ENCODE data around the gene SUPT20HL1.
"Not testable (repeated sequence)": the region's sequence is repeated elsewhere in the genome, so short reads cannot be mapped to it uniquely, and the experiment has no call there.

SUPT20HL1 gene

DNA sequence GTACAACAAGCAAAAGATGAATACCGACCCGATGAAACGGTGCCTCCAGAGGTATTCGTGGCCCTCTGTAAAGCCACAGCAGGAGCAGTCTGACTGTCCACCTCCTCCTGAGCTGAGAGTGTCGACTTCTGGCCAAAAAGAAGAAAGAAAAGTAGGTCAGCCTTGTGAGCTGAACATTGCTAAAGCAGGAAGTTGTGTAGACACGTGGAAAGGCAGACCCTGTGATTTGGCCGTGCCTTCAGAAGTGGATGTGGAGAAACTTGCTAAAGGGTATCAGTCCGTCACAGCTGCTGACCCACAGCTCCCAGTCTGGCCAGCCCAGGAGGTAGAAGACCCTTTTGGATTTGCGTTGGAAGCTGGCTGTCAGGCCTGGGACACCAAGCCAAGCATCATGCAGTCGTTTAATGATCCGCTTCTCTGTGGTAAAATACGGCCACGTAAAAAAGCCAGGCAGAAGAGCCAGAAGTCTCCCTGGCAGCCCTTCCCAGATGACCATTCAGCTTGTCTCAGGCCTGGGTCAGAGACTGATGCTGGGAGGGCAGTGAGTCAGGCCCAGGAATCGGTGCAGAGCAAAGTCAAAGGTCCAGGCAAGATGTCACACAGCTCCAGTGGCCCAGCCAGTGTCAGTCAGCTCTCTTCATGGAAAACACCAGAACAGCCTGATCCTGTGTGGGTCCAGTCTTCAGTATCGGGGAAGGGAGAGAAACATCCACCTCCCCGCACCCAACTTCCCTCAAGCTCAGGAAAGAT lies 3.2 kb downstream of the SUPT20HL1 start:
- not testable (repeated sequence) for DNase-seq (ENCODE audit: low read depth)

DNA sequence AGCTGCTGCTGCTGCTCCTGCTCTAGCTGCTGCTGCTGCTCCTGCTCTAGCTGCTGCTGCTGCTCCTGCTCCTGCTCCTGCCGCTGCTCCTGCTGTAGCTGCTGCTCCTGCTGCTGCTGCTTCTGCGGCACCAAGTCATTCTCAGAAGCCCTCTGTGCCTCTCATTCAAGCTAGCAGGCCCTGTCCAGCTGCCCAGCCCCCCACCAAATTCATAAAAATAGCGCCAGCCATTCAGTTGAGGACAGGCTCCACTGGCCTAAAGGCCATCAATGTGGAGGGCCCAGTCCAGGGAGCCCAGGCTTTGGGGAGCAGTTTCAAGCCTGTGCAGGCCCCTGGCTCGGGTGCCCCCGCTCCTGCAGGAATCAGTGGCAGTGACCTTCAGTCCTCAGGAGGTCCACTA lies 3.9 kb downstream of the SUPT20HL1 start:
- DNase-seq (ENCODE audit: low read depth), result no peak

DNA sequence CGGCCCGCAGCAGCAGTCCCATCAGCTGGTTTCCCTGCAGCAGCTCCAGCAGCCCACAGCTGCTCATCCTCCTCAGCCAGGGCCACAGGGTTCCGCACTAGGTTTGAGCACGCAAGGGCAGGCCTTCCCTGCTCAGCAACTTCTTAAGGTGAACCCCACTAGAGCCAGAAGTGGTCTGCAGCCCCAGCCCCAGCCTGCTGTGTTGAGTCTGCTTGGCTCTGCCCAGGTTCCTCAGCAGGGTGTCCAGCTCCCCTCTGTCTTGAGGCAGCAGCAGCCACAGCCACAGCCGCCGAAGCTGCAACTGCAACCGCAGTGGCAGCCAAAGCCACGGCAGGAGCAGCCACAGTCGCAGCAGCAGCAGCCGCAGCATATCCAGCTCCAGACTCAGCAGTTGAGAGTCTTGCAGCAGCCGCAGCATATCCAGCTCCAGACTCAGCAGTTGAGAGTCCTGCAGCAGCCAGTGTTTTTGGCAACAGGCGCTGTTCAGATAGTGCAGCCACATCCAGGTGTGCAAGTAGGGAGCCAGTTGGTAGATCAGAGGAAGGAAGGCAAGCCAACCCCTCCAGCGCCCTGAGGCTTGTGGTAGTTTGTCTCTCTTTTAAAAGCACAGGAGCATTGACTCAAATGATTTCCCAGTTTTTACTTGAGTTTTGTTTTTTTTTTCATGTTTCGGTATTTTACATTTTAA lies 4.6 kb downstream of the SUPT20HL1 start:
- DNase-seq (ENCODE audit: low read depth), result no peak

DNA sequence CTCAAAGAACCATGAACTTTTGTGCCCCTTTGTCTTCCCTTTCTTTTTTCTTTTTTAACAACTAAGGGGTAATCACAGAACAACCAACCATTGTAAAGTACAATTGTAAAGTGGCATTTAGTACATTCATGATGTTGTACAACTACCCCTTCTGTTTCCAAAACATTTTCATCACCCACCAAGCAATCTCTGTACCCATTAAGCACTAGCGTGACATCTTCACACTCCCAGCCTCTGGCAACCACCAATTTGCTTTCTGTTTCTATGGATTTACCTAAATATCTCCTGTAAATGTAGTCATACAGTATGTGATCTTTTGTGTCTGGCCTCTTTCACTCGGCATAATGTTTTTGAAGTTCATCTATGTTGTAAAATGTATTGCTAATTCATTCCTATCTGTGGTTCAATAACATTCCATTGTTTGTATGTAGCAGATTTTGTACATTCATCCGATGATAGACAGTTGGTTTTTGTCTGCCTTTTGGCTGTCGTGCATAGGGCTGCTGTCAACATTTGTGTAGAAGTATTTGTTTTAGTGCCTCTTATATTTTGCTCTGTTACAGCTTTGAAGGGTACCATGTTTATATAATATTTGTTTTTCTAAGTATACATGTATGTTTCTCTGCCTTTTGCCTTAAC lies 6.4 kb downstream of the SUPT20HL1 start:
- DNase-seq (ENCODE audit: low read depth), result not testable (repeated sequence)

DNA sequence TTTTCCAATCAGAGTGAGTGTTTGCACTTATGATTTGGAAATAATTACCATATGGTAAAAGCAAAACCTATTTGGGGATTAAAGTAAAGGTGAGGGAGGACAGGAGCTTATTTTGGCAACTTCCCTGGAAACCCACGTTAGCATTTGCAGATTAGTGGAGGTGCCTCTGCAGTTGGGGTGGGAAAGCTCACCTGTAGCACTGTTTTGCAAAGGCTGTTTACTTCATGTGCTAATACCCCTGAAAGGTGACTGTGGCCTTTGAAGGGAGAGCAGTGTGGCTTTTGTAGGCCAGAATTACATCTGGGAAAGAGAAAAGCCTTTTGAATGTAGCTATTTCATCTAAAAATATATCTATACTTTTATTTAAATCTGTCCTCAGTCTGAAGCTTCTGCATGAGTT lies 9.4 kb downstream of the SUPT20HL1 start:
- no peak for DNase-seq (ENCODE audit: low read depth)

GRCh38 chrX:24371391-24371972 lies 11.0 kb downstream of the SUPT20HL1 start:
- peak; percentile 32 for DNase-seq (ENCODE audit: low read depth)

DNA sequence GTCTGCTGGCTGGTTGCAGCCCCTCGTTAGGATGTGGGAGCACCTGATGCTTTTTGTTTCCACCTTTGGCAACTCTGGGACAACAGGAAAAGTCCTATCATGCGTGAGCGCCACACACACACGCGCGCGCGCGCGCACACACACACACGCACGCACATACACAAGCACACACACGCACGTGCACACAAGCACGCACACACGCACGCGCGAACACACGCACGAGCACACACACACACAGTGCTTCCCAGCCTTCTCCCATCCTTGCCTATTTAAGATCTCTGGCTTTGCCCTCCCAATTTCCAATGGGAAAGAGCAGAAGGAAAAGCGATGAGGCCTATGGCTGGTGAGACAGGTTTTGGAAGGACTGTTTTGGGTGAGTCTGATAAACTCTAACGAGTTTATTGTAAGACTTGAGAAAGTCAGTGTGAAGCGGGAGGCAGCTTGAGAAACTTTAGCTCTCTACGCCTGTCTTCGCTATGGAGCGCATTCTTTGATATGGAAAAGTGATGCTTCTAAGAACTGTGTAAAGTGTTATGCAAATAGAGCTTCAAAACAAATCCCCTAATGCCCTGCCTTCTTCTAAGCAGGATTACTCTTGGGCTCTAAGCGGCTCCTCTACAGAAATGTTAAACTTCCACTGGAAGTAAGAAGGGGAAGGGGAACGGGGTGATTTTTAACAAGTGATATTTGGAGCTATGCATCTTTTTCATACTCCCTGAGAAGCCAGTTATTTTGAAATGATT lies 11.8 kb downstream of the SUPT20HL1 start:
- DNase-seq (ENCODE audit: low read depth), result no peak

DNA sequence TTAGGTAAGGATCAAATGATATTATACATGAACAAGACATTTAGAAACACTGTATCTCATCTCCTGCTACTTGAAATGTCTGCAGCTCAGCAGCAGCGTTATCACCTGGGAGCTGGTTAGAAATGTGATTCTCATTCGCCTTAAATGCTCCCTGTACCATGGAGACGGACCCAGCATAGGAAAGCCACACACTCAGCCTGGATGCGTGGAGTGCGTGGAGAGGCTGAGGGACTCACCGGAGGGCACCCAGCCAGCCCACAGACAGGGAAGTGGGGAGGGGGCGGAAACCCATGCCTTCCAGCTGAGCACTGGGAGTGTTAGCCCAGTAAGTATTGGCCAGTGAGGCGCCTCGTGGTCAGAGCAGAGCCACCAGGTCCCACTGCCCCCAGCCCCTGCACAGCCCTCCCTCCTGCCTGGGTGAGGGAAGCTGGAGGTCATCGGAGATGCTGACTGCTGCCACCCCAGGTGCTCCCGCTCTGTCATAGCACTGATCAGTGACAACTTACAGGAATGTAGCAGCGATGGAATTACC lies 15.2 kb downstream of the SUPT20HL1 start:
- no peak for DNase-seq (ENCODE audit: low read depth)

GRCh38 chrX:24376403-24376802 lies 16.0 kb downstream of the SUPT20HL1 start:
- DNase-seq (ENCODE audit: low read depth), result no peak

GRCh38 chrX:24377195-24377594 lies 16.8 kb downstream of the SUPT20HL1 start:
- no peak for DNase-seq (ENCODE audit: low read depth)

GRCh38 chrX:24377911-24378468 lies 17.6 kb downstream of the SUPT20HL1 start:
- DNase-seq (ENCODE audit: low read depth), result no peak

GRCh38 chrX:24378706-24379105 lies 18.3 kb downstream of the SUPT20HL1 start:
- DNase-seq (ENCODE audit: low read depth), result no peak

GRCh38 chrX:24380262-24381187 lies 20.1 kb downstream of the SUPT20HL1 start:
- DNase-seq (ENCODE audit: low read depth), result no peak

DNA sequence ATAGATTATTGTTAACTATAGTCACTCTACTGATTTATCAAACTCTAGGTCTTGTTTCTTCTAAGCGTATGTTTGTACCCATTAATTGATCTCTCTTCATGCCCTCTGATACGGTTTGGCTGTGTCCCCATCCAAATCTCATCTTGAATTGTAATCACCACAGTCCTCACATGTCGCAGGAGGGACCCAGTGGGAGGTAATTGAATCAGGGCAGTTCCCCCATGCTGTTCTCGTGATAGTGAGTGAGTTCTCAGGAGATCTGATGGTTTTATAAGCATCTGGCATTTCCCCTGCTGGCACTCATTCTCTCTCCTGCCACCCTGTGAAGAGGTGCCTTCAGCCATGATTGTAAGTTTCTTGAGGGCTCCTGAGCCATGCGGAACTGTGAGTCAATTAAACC lies 21.9 kb downstream of the SUPT20HL1 start:
- DNase-seq (ENCODE audit: low read depth), result not testable (repeated sequence)

DNA sequence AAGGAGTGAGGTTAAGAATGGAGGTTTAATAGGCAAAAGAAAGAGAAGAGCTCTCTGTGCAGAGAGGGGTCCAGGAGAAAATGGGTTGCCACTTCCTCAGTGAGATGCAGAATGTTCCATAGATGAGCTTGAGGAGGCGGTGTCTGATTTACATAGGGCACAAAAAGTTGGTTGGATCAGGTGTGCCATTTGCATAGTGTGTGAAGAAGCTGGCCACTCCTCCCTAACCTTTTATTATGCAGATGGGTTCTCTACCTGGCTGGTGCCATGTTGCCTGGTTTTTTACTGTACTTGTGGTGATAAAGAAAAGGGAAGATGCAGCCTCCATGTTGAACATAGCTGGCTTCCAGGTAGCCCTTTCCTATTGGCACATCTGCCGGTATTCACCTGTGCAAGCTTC lies 27.3 kb downstream of the SUPT20HL1 start:
- no peak for DNase-seq (ENCODE audit: low read depth)

DNA sequence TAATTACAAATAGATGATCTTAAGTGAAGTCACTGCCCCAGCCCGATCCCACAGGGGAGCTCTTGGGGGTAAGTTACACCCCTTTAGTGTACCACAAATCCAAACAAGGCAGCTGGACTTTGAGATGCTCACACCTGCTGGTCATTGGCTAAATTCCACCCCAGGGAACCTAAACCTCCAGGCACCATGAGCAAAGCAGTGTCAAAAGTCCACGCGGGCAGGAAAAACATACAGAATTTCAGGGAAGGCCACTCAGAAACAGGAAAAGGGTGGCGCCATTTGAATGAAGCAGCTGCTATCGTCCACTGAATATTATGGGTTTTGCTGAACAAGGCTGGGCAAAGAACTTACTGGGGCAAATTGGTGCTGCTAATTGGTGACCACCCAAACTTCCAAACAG lies 30.9 kb downstream of the SUPT20HL1 start:
- no peak for DNase-seq (ENCODE audit: low read depth)

DNA sequence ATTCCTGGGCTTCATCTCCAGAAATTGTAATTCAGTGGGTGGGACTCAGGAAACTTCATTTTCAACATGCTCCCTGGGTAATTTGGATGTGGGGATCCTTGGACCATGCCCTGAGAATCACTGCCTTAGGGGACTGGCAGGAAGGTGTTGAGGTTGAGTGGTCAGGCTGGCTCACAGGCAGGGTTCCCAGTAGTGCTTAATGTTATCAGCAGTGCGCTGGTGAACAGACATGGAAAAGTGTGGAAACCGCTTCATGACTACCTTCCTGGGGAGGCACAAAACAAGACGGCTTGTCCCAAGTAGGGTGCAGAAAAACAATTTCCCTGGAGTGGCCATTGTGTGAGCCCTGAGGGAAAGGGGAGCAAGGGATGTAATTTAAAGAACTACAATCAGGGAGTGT lies 31.4 kb downstream of the SUPT20HL1 start:
- DNase-seq (ENCODE audit: low read depth), result no peak

DNA sequence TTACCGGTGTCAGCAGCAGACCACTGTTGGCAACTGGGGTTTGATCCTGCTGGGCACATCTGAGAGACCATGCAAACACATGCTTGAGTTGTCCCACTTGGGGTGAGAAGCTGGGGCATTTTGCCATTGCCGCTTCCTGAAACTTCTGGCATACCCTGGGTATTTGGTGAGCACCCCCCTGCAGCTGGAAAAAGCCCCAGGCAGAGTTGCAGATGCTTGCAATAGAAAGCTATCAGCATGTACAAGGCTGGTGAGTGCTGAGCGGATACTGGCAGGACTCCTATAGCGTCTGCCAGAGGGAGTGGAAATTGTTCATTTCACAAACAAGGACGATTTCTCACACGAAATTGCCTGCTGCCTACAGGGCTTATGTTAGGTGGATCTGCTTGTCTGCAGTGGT lies 32.3 kb downstream of the SUPT20HL1 start:
- DNase-seq (ENCODE audit: low read depth), result peak; percentile 65

- DNase-seq (ENCODE audit: low read depth), result peak; percentile 66
Measured at GRCh38 chrX:24395775-24396174, 35.3 kb downstream of the SUPT20HL1 start.

DNA sequence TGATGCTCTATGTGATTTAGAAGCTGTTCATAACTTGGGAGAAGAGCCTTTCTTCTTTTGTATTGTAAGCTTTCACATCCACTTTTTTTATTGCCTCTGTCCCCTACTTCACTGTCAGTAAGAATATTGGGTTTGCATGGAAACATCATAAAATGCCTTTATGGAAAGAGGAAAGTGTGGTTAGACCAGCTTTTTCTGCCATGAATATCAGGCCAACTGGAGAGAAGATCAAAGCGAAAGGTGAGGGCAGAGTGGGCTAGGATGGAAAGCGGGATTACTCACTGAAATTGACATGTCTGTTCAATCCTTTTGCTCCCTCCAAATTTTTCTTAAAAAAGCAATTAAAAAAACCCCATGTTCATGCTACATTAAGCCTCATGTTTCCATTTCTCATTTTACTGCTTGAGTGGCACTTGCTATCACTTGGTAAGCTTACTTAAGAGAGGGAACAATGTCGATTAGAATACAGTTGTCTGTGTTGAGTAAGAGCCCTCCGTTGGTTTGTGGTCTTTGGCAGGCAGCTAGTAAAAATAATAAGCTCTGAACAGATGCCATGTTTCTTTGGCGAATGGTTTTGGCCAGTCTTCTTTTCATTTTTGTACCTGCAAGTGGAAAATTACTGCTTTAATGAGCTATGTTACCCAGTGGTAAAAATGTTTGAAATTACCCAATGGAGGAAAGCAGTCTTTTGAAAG lies 35.9 kb downstream of the SUPT20HL1 start:
- DNase-seq (ENCODE audit: low read depth), result no peak

All from fibroblast of gingiva (primary cell).